ENCODE data around the gene MVB12A.

Gene MVB12A

GRCh38 chr19:17405250-17406045 is 14.4 kb upstream of the MVB12A start, which contains the start of gene BST2:
TSS of gene BST2 (minus strand) at chr19:17405630. CDS start at chr19:17405575, 55 bp downstream.
- no peak for DNase-seq

- DNase-seq: no peak
These were observed 13.6 kb upstream of the MVB12A start for GRCh38 chr19:17406046-17406886.

GRCh38 chr19:17406887-17407196 is 13.0 kb upstream of the MVB12A start:
- no peak for DNase-seq

- no peak for DNase-seq
These were observed 9.9 kb upstream of the MVB12A start for GRCh38 chr19:17409990-17410389.

GRCh38 chr19:17411801-17412200 is 8.0 kb upstream of the MVB12A start:
- DNase-seq: no peak

GRCh38 chr19:17414097-17414496 is 5.8 kb upstream of the MVB12A start:
- no peak for DNase-seq

GRCh38 chr19:17415121-17415520 is 4.7 kb upstream of the MVB12A start:
- DNase-seq: no peak

- DNase-seq: no peak
These were observed 1.1 kb upstream of the MVB12A start for GRCh38 chr19:17418710-17419109.

- no peak for DNase-seq
These were observed 660 bp upstream of the MVB12A start for GRCh38 chr19:17419154-17419620.

GRCh38 chr19:17420475-17420924 is 653 bp downstream of the MVB12A start:
- no peak for DNase-seq

GRCh38 chr19:17421942-17422341 is 2.1 kb downstream of the MVB12A start:
- DNase-seq: no peak

GRCh38 chr19:17423429-17424208 is 3.8 kb downstream of the MVB12A start:
- no peak for DNase-seq

GRCh38 chr19:17424743-17425365 is 5.0 kb downstream of the MVB12A start:
- no peak for DNase-seq

GRCh38 chr19:17429641-17430113 is 9.8 kb downstream of the MVB12A start:
- no peak for DNase-seq

- no peak for DNase-seq
These were observed 11.6 kb downstream of the MVB12A start for GRCh38 chr19:17431417-17431816.

- DNase-seq: no peak
These were observed 15.4 kb downstream of the MVB12A start for GRCh38 chr19:17435218-17435617.

- no peak for DNase-seq
These were observed 16.4 kb downstream of the MVB12A start for GRCh38 chr19:17436094-17436873.

GRCh38 chr19:17436874-17437267 is 17.0 kb downstream of the MVB12A start:
- no peak for DNase-seq

- peak; percentile 29 for DNase-seq
These were observed 21.6 kb downstream of the MVB12A start for GRCh38 chr19:17441241-17442021.

- no peak for DNase-seq
These were observed 25.8 kb downstream of the MVB12A start for GRCh38 chr19:17445526-17446165.

Data from fibroblast of upper back skin (primary cell).